PC-3 (cell line): ENCODE measurements around the gene PTMS.

Experiments used
- CTCF ChIP-seq: fragments of 300-600 bp; sonication (generic); conservative IDR thresholded peaks from 2 replicates; pipeline ENCODE4 v1.5.1; 2017; ENCODE audit warnings: antibody characterized with exemption, low read depth, mild to moderate bottlenecking, low read length
- EZH2phosphoT487 ChIP-seq: fragments of 300-600 bp; sonication (generic); IDR thresholded peaks from 2 replicates; pipeline ENCODE4 v1.6.1; 2018; ENCODE audit warnings: mild to moderate bottlenecking, antibody characterized with exemption, low read length, borderline replicate concordance

- no peak for TF ChIP-seq CTCF
- TF ChIP-seq EZH2phosphoT487: no peak
These were observed 14.4 kb upstream of the PTMS start for GRCh38 chr12:6751767-6752166.
